GM18858 (cell line): ENCODE data around the gene IL20.

Source experiments
- ATAC-seq: cut with Tn5 transposase; IDR thresholded peaks from one replicate; pipeline ENCODE4 v1.9.1; 2021; ENCODE audit not compliant: unreplicated experiment

The IL20 gene, protein sequence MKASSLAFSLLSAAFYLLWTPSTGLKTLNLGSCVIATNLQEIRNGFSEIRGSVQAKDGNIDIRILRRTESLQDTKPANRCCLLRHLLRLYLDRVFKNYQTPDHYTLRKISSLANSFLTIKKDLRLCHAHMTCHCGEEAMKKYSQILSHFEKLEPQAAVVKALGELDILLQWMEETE

GRCh38 chr1:206864939-206865671 is at the start of gene IL20:
TSS of gene IL20 (plus strand) at chr1:206865623. CDS start at chr1:206865853, 230 bp downstream.
- ATAC-seq, result no peak

DNA sequence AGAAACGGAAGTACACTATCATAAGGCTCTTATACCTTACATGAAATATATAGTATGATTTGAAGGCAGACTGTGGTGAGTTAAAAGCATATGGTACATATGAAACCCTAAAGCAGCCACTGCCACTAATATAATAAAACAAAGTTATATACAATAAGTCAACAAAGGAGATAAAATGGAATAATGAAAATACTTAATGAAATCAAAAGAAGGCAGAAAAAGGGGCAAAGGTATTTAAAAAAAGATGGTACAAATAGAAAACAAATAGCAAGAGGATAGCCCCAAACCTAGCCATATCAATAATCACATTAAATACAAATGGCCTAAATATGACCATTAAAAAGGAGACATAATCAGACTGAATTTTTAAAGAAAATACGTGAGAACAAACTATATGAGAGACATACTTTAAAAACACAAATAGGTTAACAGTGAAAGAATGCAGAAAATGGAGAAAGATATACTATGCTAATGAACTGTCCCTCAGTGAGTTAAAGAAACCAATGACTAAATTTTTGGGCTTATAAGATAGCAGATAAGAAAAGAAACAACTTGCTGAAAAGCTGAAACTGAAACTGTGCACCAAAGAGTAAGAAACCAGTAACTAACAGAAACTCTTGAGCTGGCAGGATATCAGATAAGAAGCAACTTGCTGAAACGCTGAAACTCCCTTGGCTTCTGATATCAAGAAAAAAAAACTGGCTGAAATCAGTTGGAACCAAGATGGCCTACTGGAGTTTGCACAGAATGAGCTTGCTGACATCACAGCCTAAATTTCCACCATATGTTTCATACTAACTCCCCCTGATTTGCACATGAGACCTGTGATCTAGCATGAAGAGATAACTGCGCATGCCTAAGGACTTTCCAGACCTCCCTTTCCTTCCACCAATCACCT is 48.8 kb upstream of the IL20 start:
- ATAC-seq, result peak; percentile 68

GRCh38 chr1:206821493-206821892 is 43.9 kb upstream of the IL20 start:
- no peak for ATAC-seq

- ATAC-seq, result no peak
Measured at GRCh38 chr1:206823727-206824126, 41.7 kb upstream of the IL20 start.

DNA sequence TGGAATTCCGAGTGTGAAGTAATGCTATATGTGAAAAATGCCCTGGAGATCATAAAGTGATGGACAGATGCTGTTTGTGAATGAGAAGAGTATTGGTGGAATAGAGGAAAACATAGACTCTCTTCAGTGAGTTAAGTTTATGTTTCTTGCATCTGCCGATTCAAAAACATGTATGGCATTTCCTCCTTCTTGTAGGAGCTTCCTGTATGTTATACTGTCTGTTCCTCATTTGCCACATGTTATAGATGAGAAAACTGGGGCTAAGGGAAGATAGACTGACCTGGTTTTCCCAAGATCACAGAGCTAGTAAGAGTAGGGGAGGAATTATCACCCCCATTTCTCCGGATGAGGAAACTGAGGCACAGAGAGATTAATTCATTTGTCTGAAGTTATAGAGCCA is 41.1 kb upstream of the IL20 start:
- ATAC-seq, result no peak

DNA sequence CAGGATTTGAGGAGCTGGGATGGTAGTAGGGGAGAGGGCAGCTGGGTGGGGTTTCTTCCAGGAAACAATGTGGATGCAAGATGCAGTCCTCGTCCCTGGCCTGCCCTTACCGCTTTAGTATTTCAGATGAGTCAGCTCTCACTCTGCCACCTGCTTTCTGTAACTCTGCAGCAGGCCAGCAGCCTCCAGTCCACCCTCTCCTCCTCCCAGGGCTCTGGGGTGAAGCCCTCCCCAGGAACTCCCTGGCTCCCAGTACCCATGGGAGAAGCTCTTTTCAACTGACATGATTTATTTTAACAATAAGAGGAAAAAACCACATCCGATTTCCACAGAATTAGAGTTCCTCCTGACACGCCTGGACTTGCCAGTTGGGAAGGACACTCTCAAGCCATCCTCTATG is 39.0 kb upstream of the IL20 start:
- no peak for ATAC-seq

- ATAC-seq, result no peak
Measured at GRCh38 chr1:206828061-206828460, 37.4 kb upstream of the IL20 start.

- no peak for ATAC-seq
Measured at GRCh38 chr1:206828765-206829164, 36.7 kb upstream of the IL20 start.

DNA sequence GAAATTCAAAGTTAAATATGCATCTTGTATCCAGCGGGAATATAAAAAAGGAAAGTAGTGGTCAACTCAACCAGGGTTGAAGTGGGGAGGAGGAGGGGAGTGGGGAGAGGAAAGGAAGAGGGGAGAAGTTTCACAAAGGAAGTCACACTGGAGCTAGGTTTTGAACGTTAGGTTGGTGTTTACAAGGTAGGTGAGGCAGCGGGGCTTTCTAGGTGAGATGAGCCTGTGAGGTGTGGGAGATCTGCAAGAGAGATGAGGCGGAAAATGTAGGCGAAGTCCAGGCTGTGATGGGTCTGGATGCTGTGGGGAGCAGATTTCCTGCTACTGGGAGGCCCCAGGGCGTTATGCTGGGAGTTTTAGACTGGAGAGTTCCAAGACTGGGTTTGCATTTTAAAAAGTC is 36.1 kb upstream of the IL20 start:
- no peak for ATAC-seq

GRCh38 chr1:206829875-206830274 is 35.5 kb upstream of the IL20 start:
- ATAC-seq, result no peak

DNA sequence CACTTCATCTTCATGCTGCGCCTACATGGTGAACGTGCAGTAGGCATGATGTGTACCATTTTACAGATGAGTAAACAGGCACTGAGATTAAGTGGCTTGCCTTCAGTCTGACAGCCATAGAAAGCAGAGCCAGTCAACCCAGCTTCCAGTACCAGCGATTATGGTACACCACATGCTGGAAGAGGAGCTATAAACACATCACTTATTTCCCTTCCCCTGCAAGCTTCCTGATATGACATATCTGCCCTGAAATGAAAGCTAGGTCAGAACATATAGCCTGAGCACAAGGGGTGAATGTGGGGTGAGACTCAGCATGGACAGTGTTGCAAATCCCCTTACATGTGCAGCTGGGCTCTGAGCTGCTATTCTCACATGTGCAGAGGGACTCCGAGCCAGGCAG is 33.8 kb upstream of the IL20 start:
- no peak for ATAC-seq

- no peak for ATAC-seq
Measured at GRCh38 chr1:206832352-206832880, 33.0 kb upstream of the IL20 start.

DNA sequence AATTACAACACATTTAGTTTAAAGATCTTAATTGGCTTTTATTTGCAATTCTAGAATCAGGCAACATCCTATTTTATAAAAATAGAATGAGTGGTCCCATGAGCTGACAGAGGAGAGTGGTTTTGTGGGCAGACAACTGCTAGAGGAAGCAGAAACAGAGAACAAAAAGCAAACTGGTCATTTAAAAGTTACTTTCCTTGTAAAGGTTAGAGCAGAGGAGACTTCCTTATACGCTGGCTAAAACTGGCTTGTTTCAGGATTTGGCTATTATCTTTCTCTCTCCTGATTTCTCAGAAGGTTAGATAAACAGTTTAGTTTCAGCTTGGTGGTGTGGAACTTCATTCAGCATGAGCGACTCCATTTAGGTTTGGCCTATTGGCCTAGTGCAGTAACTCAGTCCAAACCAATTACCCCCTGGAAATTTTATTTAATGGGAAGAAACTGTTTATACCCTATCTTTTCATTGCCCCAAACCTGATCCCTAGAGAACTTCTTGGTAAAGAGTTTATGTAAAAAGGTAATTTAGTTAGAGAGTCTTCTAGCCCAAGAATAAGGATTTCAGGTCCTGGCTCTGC is 32.2 kb upstream of the IL20 start:
- no peak for ATAC-seq

DNA sequence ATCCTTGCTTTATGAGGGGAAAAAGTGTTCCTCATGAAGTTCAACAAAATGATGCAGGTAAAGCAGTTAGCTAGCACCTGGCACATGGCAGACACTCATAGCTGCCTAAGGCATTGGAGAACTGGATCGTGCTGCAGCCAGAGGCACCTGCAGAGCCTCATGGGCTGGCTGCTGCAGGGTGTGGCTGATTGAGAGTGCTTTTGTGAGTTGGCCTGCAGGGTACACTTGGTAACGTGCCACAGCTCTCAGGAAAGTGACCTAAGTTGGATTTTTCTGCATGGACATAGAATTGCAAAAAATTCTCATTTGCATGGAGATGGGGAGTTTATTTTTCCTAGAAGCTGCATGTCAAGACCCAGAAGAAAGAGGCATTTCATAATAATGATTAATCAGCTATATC is 31.6 kb upstream of the IL20 start:
- ATAC-seq, result no peak

DNA sequence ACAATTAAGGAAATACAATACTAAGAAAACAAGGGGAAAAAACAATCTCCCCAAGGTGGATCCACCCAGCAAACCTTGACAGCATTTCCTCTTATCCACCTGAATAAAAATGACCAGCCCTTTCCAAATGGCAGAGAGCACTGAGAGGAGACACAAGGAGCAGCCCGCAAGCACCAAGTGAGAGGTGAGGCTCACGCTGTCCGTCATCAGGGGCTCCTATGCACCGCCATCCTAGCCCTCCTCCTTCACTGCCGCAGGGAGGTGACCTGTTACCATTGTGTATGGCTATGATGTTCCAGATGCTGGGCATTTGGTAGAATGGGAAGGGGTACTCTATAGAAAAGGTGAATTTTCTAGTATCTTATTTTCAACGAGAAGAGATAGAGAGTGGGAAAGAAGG is 31.2 kb upstream of the IL20 start:
- ATAC-seq, result no peak

- ATAC-seq, result no peak
Measured at GRCh38 chr1:206834711-206835110, 30.7 kb upstream of the IL20 start.

- ATAC-seq, result no peak
Measured at GRCh38 chr1:206835186-206835585, 30.2 kb upstream of the IL20 start.

DNA sequence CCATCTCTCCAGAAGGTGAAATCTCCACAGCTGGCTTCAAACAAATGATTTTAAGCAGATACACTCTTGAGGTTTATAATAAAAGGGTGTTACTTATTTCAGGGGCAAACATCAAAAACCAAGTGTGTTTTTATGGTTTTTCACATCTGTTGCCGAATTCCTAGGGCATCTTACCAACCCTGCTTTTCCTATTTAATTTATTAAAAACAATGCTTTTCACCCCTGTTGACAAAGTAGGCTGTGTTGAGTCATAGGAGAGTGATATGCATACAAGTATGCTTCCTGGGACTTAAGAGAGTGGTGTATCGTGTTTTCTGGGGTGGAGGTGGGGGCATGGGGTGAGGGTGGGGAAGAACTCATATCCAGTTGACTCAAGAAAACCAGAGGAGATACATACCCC is 29.3 kb upstream of the IL20 start:
- no peak for ATAC-seq

GRCh38 chr1:206839006-206839560 is 26.3 kb upstream of the IL20 start:
- no peak for ATAC-seq

DNA sequence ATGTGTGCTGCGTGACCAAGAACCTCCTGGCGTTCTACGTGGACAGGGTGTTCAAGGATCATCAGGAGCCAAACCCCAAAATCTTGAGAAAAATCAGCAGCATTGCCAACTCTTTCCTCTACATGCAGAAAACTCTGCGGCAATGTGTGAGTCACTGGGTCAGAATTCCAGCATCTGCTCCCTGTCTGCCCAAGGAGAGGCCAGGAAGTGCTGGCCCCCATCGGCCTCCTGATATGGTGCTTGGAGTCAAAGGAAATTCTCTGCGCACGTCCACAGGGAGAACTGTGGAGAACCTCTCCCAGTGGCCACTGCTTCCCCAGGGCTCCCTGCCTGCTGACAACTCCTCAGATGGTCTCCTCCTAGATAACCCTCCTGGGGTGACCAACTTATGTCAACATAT is 25.6 kb upstream of the IL20 start:
- ATAC-seq, result no peak
